HG03432 (cell line): ENCODE measurements around the gene DNAJB2.
A peak's percentile ranks its signal among the peaks of the same experiment; 100 is the strongest.
"Not testable (repeated sequence)": the region's sequence is repeated elsewhere in the genome, so short reads cannot be mapped to it uniquely, and the experiment has no call there.

ENCODE experiments used
- ATAC-seq: cut with Tn5 transposase; IDR thresholded peaks from one replicate; pipeline ENCODE4 v1.9.1; 2021; ENCODE audit warnings: mild to moderate bottlenecking, moderate library complexity; ENCODE audit not compliant: unreplicated experiment

Gene DNAJB2

GRCh38 chr2:219254590-219255201 is 24.5 kb upstream of the DNAJB2 start:
- ATAC-seq, result peak; percentile 34

- not testable (repeated sequence) for ATAC-seq
Measured at GRCh38 chr2:219258942-219259341, 20.2 kb upstream of the DNAJB2 start.

- ATAC-seq, result no peak
Measured at GRCh38 chr2:219261024-219261855, 17.9 kb upstream of the DNAJB2 start.

GRCh38 chr2:219266232-219266631 is 12.9 kb upstream of the DNAJB2 start:
- no peak for ATAC-seq

GRCh38 chr2:219266886-219267285 is 12.3 kb upstream of the DNAJB2 start:
- ATAC-seq, result no peak

- no peak for ATAC-seq
Measured at GRCh38 chr2:219268294-219268693, 10.9 kb upstream of the DNAJB2 start.

- ATAC-seq, result no peak
Measured at GRCh38 chr2:219269362-219270054, 9.7 kb upstream of the DNAJB2 start.

GRCh38 chr2:219270055-219270372 is 9.2 kb upstream of the DNAJB2 start:
- no peak for ATAC-seq

GRCh38 chr2:219271021-219271420 is 8.1 kb upstream of the DNAJB2 start:
- ATAC-seq, result no peak

GRCh38 chr2:219272356-219272755 is 6.8 kb upstream of the DNAJB2 start:
- no peak for ATAC-seq

GRCh38 chr2:219272995-219273394 is 6.2 kb upstream of the DNAJB2 start:
- no peak for ATAC-seq

GRCh38 chr2:219273937-219274336 is 5.2 kb upstream of the DNAJB2 start:
- ATAC-seq, result no peak

- ATAC-seq, result no peak
Measured at GRCh38 chr2:219274361-219274921, 4.7 kb upstream of the DNAJB2 start.

- peak; percentile 26 for ATAC-seq
Measured at GRCh38 chr2:219277703-219278654, 1.2 kb upstream of the DNAJB2 start.

GRCh38 chr2:219278655-219279150 is 463 bp upstream of the DNAJB2 start:
- ATAC-seq, result no peak

GRCh38 chr2:219279916-219280516 is 850 bp downstream of the DNAJB2 start:
- no peak for ATAC-seq

GRCh38 chr2:219280651-219281050 is 1.5 kb downstream of the DNAJB2 start:
- ATAC-seq, result no peak

GRCh38 chr2:219281588-219281987 is 2.4 kb downstream of the DNAJB2 start:
- no peak for ATAC-seq

GRCh38 chr2:219282375-219282774 is 3.2 kb downstream of the DNAJB2 start:
- ATAC-seq, result no peak
